ENCODE results near the gene UBE2L3.
"Not testable (repeated sequence)": the region's sequence is repeated elsewhere in the genome, so short reads cannot be mapped to it uniquely, and the experiment has no call there.

Gene UBE2L3

DNA sequence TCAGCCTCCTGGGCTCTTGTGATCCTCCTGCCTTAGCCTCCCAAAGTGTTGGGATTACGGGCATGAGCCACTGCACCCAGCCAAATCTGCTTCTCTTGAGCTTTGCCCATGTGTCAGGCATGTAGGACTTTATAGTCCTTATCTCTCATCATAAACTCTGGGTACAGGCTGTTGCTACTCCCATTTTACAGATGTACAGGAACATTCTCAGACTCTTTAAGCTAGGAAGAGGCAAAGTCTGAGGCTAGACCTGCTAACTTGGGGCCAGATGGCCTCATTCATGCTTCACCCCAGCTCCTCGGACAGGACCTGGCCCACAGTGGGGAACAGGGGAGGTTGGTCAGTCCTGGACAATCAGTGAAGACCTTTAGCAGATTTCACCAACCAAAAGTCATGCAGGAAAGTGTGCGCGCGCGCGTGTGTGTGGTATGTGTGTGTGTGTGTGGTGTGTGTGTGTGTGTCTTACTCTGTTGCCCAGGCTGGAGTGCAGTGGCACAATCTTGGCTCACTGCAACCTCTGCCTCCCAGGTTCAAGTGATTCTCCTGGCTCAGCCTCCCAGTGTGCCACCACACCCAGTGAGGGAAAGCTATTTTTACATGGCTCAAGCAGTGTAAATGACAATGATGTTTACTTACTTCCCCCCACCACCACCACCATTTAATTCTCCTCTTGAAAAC lies 38.5 kb downstream of the UBE2L3 start (continued):
- TF ChIP-seq, protein P1, sequence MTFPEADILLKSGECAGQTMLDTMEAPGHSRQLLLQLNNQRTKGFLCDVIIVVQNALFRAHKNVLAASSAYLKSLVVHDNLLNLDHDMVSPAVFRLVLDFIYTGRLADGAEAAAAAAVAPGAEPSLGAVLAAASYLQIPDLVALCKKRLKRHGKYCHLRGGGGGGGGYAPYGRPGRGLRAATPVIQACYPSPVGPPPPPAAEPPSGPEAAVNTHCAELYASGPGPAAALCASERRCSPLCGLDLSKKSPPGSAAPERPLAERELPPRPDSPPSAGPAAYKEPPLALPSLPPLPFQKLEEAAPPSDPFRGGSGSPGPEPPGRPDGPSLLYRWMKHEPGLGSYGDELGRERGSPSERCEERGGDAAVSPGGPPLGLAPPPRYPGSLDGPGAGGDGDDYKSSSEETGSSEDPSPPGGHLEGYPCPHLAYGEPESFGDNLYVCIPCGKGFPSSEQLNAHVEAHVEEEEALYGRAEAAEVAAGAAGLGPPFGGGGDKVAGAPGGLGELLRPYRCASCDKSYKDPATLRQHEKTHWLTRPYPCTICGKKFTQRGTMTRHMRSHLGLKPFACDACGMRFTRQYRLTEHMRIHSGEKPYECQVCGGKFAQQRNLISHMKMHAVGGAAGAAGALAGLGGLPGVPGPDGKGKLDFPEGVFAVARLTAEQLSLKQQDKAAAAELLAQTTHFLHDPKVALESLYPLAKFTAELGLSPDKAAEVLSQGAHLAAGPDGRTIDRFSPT (tag by site-specific recombination; IDR thresholded peaks at IDR 0.05) = no peak
- 0 out of 2 replicates have a peak, but pooled peaks have one; percentile 26 for TF ChIP-seq PRDM1 (tag by site-specific recombination; IDR thresholded peaks at IDR 0.05)
- no peak for TF ChIP-seq ZNF521 (tag by site-specific recombination; IDR thresholded peaks at IDR 0.05)
- TF ChIP-seq ZNF214 (tag by site-specific recombination; IDR thresholded peaks at IDR 0.05; ENCODE audit: borderline replicate concordance) = no peak
- TF ChIP-seq ZNF169 (tag by site-specific recombination; IDR thresholded peaks at IDR 0.05) = no peak
- no peak for TF ChIP-seq ZNF660 (tag by site-specific recombination; IDR thresholded peaks at IDR 0.05)

DNA sequence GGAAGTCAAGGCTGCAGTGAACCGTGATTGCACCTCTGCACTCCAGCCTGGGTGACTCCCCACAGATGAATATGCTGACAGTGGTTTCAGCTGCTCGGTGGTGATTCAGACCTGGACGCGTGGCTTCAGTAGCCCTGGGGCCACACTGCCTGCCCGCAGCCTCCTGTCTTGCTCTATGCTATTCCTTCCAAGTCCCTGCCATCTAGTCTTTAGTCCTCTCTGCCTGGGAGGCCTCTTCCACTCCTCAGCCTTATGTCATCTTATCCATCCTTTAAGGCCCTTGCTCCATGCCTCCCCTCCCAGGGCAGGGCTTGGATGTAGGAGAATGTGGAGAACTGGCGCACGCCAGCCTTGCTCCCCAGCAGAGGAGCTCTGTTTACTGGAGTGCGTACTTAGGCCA lies 39.3 kb downstream of the UBE2L3 start:
- Histone ChIP-seq H3K9me3 (ENCODE audit: control insufficient read depth, insufficient read depth, low read depth, low read length) (no peaks in the 10 kb centered on the region), H3K4me3 (ENCODE audit: low read depth, low read length) (no peak overlapping the region), H3K36me3 (ENCODE audit: control insufficient read depth in 2 of 2, insufficient read depth in 1 of 2, low read length in 2 of 2) (peaks cover 0 to 48% of the 10 kb centered on the region in 2 experiments; a peak in 2 of 3 replicates), H3K4me1 (ENCODE audit: control insufficient read depth, insufficient read depth, low read length) (no peaks in the 10 kb centered on the region), H3K27ac (ENCODE audit: extremely low read depth, low read depth, low read length) (no peak overlapping the region)
- TF ChIP-seq, protein P2, sequence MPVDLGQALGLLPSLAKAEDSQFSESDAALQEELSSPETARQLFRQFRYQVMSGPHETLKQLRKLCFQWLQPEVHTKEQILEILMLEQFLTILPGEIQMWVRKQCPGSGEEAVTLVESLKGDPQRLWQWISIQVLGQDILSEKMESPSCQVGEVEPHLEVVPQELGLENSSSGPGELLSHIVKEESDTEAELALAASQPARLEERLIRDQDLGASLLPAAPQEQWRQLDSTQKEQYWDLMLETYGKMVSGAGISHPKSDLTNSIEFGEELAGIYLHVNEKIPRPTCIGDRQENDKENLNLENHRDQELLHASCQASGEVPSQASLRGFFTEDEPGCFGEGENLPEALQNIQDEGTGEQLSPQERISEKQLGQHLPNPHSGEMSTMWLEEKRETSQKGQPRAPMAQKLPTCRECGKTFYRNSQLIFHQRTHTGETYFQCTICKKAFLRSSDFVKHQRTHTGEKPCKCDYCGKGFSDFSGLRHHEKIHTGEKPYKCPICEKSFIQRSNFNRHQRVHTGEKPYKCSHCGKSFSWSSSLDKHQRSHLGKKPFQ (tag by site-specific recombination; IDR thresholded peaks at IDR 0.05) = no peak
- peak; percentile 15; the same call in 1 of the 2 replicates for TF ChIP-seq GLIS1 (tag by site-specific recombination; IDR thresholded peaks at IDR 0.05)
- no peak for TF ChIP-seq ZNF266 (tag by site-specific recombination; IDR thresholded peaks at IDR 0.05; ENCODE audit: low read depth)
- no peak for TF ChIP-seq ZNF707 (tag by site-specific recombination; IDR thresholded peaks at IDR 0.05)
- TF ChIP-seq ZNF596 (tag by site-specific recombination; IDR thresholded peaks at IDR 0.05) = no peak
- TF ChIP-seq, protein P3, sequence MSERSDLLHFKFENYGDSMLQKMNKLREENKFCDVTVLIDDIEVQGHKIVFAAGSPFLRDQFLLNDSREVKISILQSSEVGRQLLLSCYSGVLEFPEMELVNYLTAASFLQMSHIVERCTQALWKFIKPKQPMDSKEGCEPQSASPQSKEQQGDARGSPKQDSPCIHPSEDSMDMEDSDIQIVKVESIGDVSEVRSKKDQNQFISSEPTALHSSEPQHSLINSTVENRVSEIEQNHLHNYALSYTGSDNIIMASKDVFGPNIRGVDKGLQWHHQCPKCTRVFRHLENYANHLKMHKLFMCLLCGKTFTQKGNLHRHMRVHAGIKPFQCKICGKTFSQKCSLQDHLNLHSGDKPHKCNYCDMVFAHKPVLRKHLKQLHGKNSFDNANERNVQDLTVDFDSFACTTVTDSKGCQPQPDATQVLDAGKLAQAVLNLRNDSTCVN (tag by site-specific recombination; optimal IDR thresholded peaks at IDR 0.05) = no peak
- ChIA-PET CTCF (interaction anchor here (0.6 to 3.9 kb wide), 7 partner anchors 14 to 36 kb away, joined by 3 to 11 read pairs (median 4); no protein-coding TSS in a partner anchor), POLR2A (no interaction called here)

DNA sequence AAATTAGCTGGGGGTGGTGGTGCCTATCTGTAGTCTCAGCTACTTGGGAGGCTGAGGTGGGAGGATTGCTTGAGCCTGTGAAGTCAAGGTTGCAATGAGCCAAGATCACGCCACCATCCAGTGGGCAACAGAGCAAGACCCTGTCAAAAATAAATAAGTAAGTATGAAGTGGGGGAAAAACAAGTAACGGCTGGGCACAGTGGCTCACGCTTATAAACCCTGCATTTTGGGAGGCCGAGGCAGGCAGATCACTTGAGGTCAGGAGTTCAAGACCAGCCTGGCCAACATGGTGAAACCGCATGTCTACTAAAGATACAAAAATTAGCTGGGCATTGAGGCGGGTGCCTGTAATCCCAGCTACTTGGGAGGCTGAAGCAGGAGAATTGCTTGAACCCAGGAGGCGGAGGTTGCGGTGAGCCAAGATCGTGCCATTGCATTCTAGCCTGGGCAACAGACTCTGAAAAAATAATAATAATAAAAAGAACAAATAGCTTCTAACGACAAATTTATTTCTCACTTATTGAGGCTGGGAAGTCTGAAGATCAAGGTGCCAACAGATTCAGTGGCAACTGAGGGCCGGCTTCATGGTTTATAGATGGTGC lies 42.1 kb downstream of the UBE2L3 start:
- H3K4me1 ChIP-seq (ENCODE audit: control insufficient read depth, insufficient read depth, low read length); POLR2A ChIA-PET; H3K4me3 ChIP-seq (ENCODE audit: low read depth, low read length); H3K27ac ChIP-seq (ENCODE audit: extremely low read depth, low read depth, low read length); H3K9me3 ChIP-seq (ENCODE audit: control insufficient read depth, insufficient read depth, low read depth, low read length): not testable (repeated sequence)
- peaks cover under 1 to 63% of the 10 kb centered on the region in 2 experiments; a peak in 2 of 3 replicates for H3K36me3 ChIP-seq (ENCODE audit: control insufficient read depth in 2 of 2, insufficient read depth in 1 of 2, low read length in 2 of 2)
- CTCF ChIA-PET = interaction anchor here (0.7 to 1.3 kb wide), 4 partner anchors 20 to 31 kb away, joined by 3 to 5 read pairs (median 4); no protein-coding TSS in a partner anchor

Measured in HEK293 (cell line).